Mammary epithelial cell (primary cell): ENCODE data around the gene TMEM125.

Experiments used
- EZH2 ChIP-seq: IDR thresholded peaks from 2 replicates; pipeline ENCODE4 v1.6.1; 2012; ENCODE audit warnings: low read length, inconsistent platforms, borderline replicate concordance
- TF ChIP-seq, protein P1 (sequence below), 2 donors: IDR thresholded peaks in 1 of 2; conservative IDR thresholded peaks in 1 of 2; 2 replicates each; pipeline ENCODE4 v1.5.1; 2011 to 2012; ENCODE audit warnings: inconsistent platforms in 2 of 2, low read length in 2 of 2, mild to moderate bottlenecking in 2 of 2, control low read depth in 1 of 2, low read depth in 1 of 2; ENCODE audit not compliant: insufficient read depth in 1 of 2; ENCODE audit errors: extremely low read depth in 1 of 2

DNA sequence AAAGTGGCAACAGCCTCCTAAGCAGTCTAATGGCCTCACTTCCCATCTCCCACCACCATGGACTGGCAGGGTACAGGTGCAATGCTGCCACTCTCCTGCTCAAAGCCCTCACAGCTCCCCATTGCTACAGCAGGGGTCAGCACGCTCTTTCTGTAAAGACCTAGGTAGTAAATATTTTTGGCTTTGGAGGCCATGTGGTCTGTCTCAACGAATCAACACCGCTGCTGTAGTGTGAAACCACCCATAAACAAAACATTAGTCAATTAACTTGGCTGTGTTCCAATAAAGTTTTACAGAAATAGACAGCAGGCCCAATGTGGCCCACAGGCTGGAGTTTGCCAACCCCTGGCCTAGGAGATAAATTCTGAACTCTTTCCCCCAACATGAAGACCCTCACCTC lies 44.6 kb upstream of the TMEM125 start:
- TF ChIP-seq, protein P1, sequence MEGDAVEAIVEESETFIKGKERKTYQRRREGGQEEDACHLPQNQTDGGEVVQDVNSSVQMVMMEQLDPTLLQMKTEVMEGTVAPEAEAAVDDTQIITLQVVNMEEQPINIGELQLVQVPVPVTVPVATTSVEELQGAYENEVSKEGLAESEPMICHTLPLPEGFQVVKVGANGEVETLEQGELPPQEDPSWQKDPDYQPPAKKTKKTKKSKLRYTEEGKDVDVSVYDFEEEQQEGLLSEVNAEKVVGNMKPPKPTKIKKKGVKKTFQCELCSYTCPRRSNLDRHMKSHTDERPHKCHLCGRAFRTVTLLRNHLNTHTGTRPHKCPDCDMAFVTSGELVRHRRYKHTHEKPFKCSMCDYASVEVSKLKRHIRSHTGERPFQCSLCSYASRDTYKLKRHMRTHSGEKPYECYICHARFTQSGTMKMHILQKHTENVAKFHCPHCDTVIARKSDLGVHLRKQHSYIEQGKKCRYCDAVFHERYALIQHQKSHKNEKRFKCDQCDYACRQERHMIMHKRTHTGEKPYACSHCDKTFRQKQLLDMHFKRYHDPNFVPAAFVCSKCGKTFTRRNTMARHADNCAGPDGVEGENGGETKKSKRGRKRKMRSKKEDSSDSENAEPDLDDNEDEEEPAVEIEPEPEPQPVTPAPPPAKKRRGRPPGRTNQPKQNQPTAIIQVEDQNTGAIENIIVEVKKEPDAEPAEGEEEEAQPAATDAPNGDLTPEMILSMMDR (conservative IDR thresholded peaks at IDR 0.05 in 1 of 2, IDR thresholded peaks at IDR 0.05 in 1 of 2; ENCODE audit: extremely low read depth in 1 of 2, insufficient read depth in 1 of 2, low read depth in 1 of 2, low read length in 2 of 2): no peak
- no peak for TF ChIP-seq EZH2
